Fibroblast of the aortic adventitia (primary cell): Measurements from ENCODE around the gene TAGAP. TPM values are rescaled to one million over a fixed set of nuclear protein-coding genes. Genes with fewer than 3 reads are reported as not detected.

Experiments
- DNase-seq: peaks from one replicate; pipeline ENCODE4 v3.0.0-alpha.2; 2010; ENCODE audit warnings: low read depth
- H3K4me3 ChIP-seq: 2 replicates; pipeline ENCODE4 v1.5.1; 2011; ENCODE audit warnings: low read depth, mild to moderate bottlenecking, control low read depth, low read length, moderate library complexity
- CTCF ChIP-seq: IDR thresholded peaks from 2 replicates; pipeline ENCODE4 v1.5.1; 2011; ENCODE audit warnings: mild to moderate bottlenecking, low read length, control low read depth, inconsistent platforms; ENCODE audit not compliant: insufficient read depth
- total RNA-seq: library from RNA; depleted of rRNA; stranded (reverse); fragments of >200 nt; gene quantifications from 2 replicates; pipeline ENCODE4 v1.2.3, GENCODE V29; 2012; ENCODE audit warnings: low replicate concordance

The TAGAP gene
- total RNA-seq, 1 donor: not detected

GRCh38 chr6:159071843-159072769, 27.3 kb upstream of the TAGAP start:
- no peak overlapping the region for H3K4me3 ChIP-seq
- DNase-seq: no peak
- TF ChIP-seq CTCF: no peak

GRCh38 chr6:159068904-159069578, 24.2 kb upstream of the TAGAP start:
- no peak for DNase-seq
- H3K4me3 ChIP-seq: no peak overlapping the region

GRCh38 chr6:159067334-159067733, 22.5 kb upstream of the TAGAP start:
- no peak overlapping the region for H3K4me3 ChIP-seq
- TF ChIP-seq CTCF: no peak
- no peak for DNase-seq

More at GRCh38 chr6:159068904-159069578, 24.2 kb upstream of the TAGAP start:
- TF ChIP-seq CTCF: no peak

GRCh38 chr6:159066483-159066882, 21.7 kb upstream of the TAGAP start:
- no peak for DNase-seq
- no peak for TF ChIP-seq CTCF
- no peak overlapping the region for H3K4me3 ChIP-seq

GRCh38 chr6:159065759-159066329, 21.1 kb upstream of the TAGAP start:
- no peak overlapping the region for H3K4me3 ChIP-seq
- TF ChIP-seq CTCF: no peak
- no peak for DNase-seq

GRCh38 chr6:159065091-159065490, 20.3 kb upstream of the TAGAP start:
- H3K4me3 ChIP-seq: no peak overlapping the region
- DNase-seq: no peak
- TF ChIP-seq CTCF: no peak
